ENCODE data around the gene BCAR3. TPM values are rescaled to one million over a fixed set of nuclear protein-coding genes. Genes with fewer than 3 reads are reported as not detected.

The BCAR3 gene
- total and polyA plus RNA-seq, 2 donors from 2014 or later: 25.4 to 28.4 TPM

GRCh38 chr1:93673163-93673829 lies 8.3 kb downstream of the BCAR3 start:
- Histone ChIP-seq H3K9ac (ENCODE audit: low read length in 3 of 3) (no peak overlapping the region), H3K9me3 (ENCODE audit: control insufficient read depth in 2 of 3, insufficient read depth in 1 of 3, low read length in 3 of 3) (no peaks in the 10 kb centered on the region), H3K27me3 (ENCODE audit: control insufficient read depth, insufficient read depth, low read length) (no peaks in the 10 kb centered on the region), H3K27ac (ENCODE audit: low read depth in 2 of 2, low read length in 2 of 2) (no peak overlapping the region), H3K4me3 (ENCODE audit: low read length in 3 of 3) (no peak overlapping the region), H3K36me3 (ENCODE audit: control insufficient read depth in 2 of 3, insufficient read depth in 3 of 3, low read length in 3 of 3) (no peaks in the 10 kb centered on the region), H3K4me1 (ENCODE audit: control insufficient read depth in 2 of 3, insufficient read depth in 2 of 3, low read depth in 1 of 3, low read length in 3 of 3) (peaks cover 0 to 39% (median 33%) of the 10 kb centered on the region in 3 donors)
- TF ChIP-seq CTCF (IDR thresholded peaks at IDR 0.05; ENCODE audit: borderline replicate concordance, extremely low read depth, insufficient read depth): no peak
- no peak for FAIRE-seq
- intact Hi-C loops (cut with DNase I): no loop called here
- DNase-seq: no peak

GRCh38 chr1:93672477-93673162 lies 9.0 kb downstream of the BCAR3 start:
- FAIRE-seq: no peak

GRCh38 chr1:93672069-93672468 lies 9.6 kb downstream of the BCAR3 start:
- intact Hi-C loops (cut with DNase I): no loop called here
- H3K9me3 ChIP-seq (ENCODE audit: control insufficient read depth in 2 of 3, insufficient read depth in 1 of 3, low read length in 3 of 3): no peaks in the 10 kb centered on the region
- H3K36me3 ChIP-seq (ENCODE audit: control insufficient read depth in 2 of 3, insufficient read depth in 3 of 3, low read length in 3 of 3): no peaks in the 10 kb centered on the region
- no peaks in the 10 kb centered on the region for H3K27me3 ChIP-seq (ENCODE audit: control insufficient read depth, insufficient read depth, low read length)
- FAIRE-seq: no peak
- no peak for TF ChIP-seq CTCF (IDR thresholded peaks at IDR 0.05; ENCODE audit: borderline replicate concordance, extremely low read depth, insufficient read depth)
- peaks cover 0 to 45% (median 33%) of the 10 kb centered on the region in 3 donors for H3K4me1 ChIP-seq (ENCODE audit: control insufficient read depth in 2 of 3, insufficient read depth in 2 of 3, low read depth in 1 of 3, low read length in 3 of 3)
- DNase-seq: peak in 2 of 5 donors; percentile 37 to 76
- H3K9ac ChIP-seq (ENCODE audit: low read length in 3 of 3): no peak overlapping the region
- H3K4me3 ChIP-seq (ENCODE audit: low read length in 3 of 3): no peak overlapping the region
- H3K27ac ChIP-seq (ENCODE audit: low read depth in 2 of 2, low read length in 2 of 2): peak overlapping the region; percentile 37 to 43

More at GRCh38 chr1:93672477-93673162, 9.0 kb downstream of the BCAR3 start:
- Histone ChIP-seq H3K27ac (ENCODE audit: low read depth in 2 of 2, low read length in 2 of 2) (peak overlapping the region; percentile 33 to 37), H3K4me3 (ENCODE audit: low read length in 3 of 3) (no peak overlapping the region), H3K9me3 (ENCODE audit: control insufficient read depth in 2 of 3, insufficient read depth in 1 of 3, low read length in 3 of 3) (no peaks in the 10 kb centered on the region), H3K4me1 (ENCODE audit: control insufficient read depth in 2 of 3, insufficient read depth in 2 of 3, low read depth in 1 of 3, low read length in 3 of 3) (peaks cover 0 to 40% (median 33%) of the 10 kb centered on the region in 3 donors), H3K9ac (ENCODE audit: low read length in 3 of 3) (no peak overlapping the region), H3K27me3 (ENCODE audit: control insufficient read depth, insufficient read depth, low read length) (no peaks in the 10 kb centered on the region), H3K36me3 (ENCODE audit: control insufficient read depth in 2 of 3, insufficient read depth in 3 of 3, low read length in 3 of 3) (no peaks in the 10 kb centered on the region)
- TF ChIP-seq CTCF (IDR thresholded peaks at IDR 0.05; ENCODE audit: borderline replicate concordance, extremely low read depth, insufficient read depth): no peak
- DNase-seq: peak in 1 of 5 donors; percentile 42
- intact Hi-C loops (cut with DNase I): no loop called here

Data from kidney (tissue), 14 donors.